Neural progenitor cell (in vitro differentiated cells): Measurements from ENCODE around the gene MTHFSD. TPM values are rescaled to one million over a fixed set of nuclear protein-coding genes. Genes with fewer than 3 reads are reported as not detected.

Experiments
- DNase-seq: peaks from one replicate; pipeline ENCODE4 v3.0.0-alpha.2; 2016; ENCODE audit warnings: low spot score
- H2AFZ ChIP-seq: fragments of 200-600 bp; sonication (generic); replicated peaks from 2 replicates; pipeline ENCODE4 v1.6.1; 2016; ENCODE audit warnings: antibody characterized with exemption
- H3F3A ChIP-seq: fragments of 200-600 bp; sonication (generic); 2 replicates; pipeline ENCODE4 v1.6.1; 2016; ENCODE audit warnings: antibody characterized with exemption, low read depth
- H3K27ac ChIP-seq: fragments of 200-600 bp; sonication (generic); 2 replicates; pipeline ENCODE4 v1.5.1; 2016; ENCODE audit warnings: mild to moderate bottlenecking
- H3K27me3 ChIP-seq: fragments of 200-600 bp; sonication (generic); 2 replicates; pipeline ENCODE4 v1.6.1; 2016; ENCODE audit warnings: mild to moderate bottlenecking, moderate library complexity
- H3K36me3 ChIP-seq: fragments of 200-600 bp; sonication (generic); 2 replicates; pipeline ENCODE4 v1.5.1; 2016
- H3K4me1 ChIP-seq: fragments of 200-600 bp; sonication (generic); 2 replicates; pipeline ENCODE4 v1.6.1; 2016; ENCODE audit warnings: mixed run types
- H3K4me2 ChIP-seq: fragments of 200-600 bp; sonication (generic); 2 replicates; pipeline ENCODE4 v1.6.1; 2016
- H3K4me3 ChIP-seq: fragments of 200-600 bp; sonication (generic); 2 replicates; pipeline ENCODE4 v1.5.1; 2016
- H3K79me2 ChIP-seq: fragments of 200-600 bp; sonication (generic); 2 replicates; pipeline ENCODE4 v1.6.1; 2016; ENCODE audit warnings: low read depth
- H3K9ac ChIP-seq: fragments of 200-600 bp; sonication (generic); 2 replicates; pipeline ENCODE4 v1.6.1; 2016
- H3K9me3 ChIP-seq: fragments of 200-600 bp; sonication (generic); 2 replicates; pipeline ENCODE4 v1.5.1; 2016; ENCODE audit warnings: low read depth
- H4K20me1 ChIP-seq: fragments of 200-600 bp; sonication (generic); 2 replicates; pipeline ENCODE4 v1.6.1; 2016; ENCODE audit warnings: low read depth
- H3K27ac Mint-ChIP-seq: 3 replicates; pipeline ENCODE4 v1.8.0; 2021; ENCODE audit warnings: mixed read lengths
- H3K27me3 Mint-ChIP-seq: 2 replicates; pipeline ENCODE4 v1.8.0; 2022; ENCODE audit warnings: low read depth, mild to moderate bottlenecking, inconsistent platforms, moderate library complexity, mixed read lengths; ENCODE audit not compliant: insufficient read depth
- H3K36me3 Mint-ChIP-seq: 3 replicates; pipeline ENCODE4 v1.8.0; 2021; ENCODE audit warnings: mixed read lengths
- H3K4me1 Mint-ChIP-seq: 3 replicates; pipeline ENCODE4 v1.8.0; 2021; ENCODE audit warnings: mixed read lengths
- H3K4me3 Mint-ChIP-seq: 3 replicates; pipeline ENCODE4 v1.8.0; 2021; ENCODE audit warnings: mild to moderate bottlenecking, moderate library complexity, mixed read lengths
- H3K9me3 Mint-ChIP-seq: 3 replicates; pipeline ENCODE4 v1.8.0; 2020; ENCODE audit warnings: mixed read lengths
- CTCF ChIP-seq: fragments of 200-600 bp; sonication (generic); IDR thresholded peaks from 2 replicates; pipeline ENCODE4 v1.5.1; 2017; ENCODE audit warnings: antibody characterized with exemption, mild to moderate bottlenecking
- EZH2 ChIP-seq: fragments of 200-600 bp; sonication (generic); IDR thresholded peaks from 2 replicates; pipeline ENCODE4 v1.6.1; 2017; ENCODE audit warnings: antibody characterized with exemption, mild to moderate bottlenecking, moderate library complexity
- EZH2phosphoT487 ChIP-seq: fragments of 200-600 bp; sonication (generic); IDR thresholded peaks from 2 replicates; pipeline ENCODE4 v1.6.1; 2017; ENCODE audit warnings: antibody characterized with exemption
- total RNA-seq: library from RNA; depleted of rRNA; stranded (reverse); fragments of >200 nt; gene quantifications from 2 replicates; pipeline ENCODE4 v1.2.3, GENCODE V29; 2015; ENCODE audit warnings: low replicate concordance

The MTHFSD gene
- total RNA-seq, 1 donor from 2014 or later = 17.4 TPM

DNA sequence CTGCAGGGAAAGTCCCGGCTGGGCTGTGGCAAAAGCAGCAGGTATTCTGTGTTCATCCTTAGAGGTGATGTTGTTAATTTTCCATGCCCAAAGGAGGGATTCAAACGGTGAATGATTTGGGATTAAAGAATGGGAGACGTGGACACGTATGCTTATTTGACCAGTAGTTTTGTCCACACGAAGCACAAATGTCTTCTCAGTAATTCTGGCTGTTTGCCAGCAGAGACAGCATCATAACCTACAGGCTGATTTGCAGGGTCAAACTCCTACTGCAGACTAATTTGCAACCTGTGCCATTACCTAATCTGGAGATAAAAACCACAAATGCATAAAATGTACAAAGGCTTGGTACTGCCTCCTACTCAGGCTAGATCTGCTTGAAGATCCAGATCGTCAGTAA is 14.1 kb downstream of the MTHFSD start:
- Mint-ChIP-seq H3K9me3 (no peaks in the 10 kb centered on the region), H3K4me3 (no peak overlapping the region), H3K27me3 (peaks cover 3% of the 10 kb centered on the region), H3K4me1 (peaks cover 15% of the 10 kb centered on the region), H3K27ac (no peak overlapping the region), H3K36me3 (no peaks in the 10 kb centered on the region)
- no peaks in the 10 kb centered on the region for H3K36me3 ChIP-seq
- peaks cover 12% of the 10 kb centered on the region for H4K20me1 ChIP-seq
- H3K4me3 ChIP-seq = no peak overlapping the region
- no peak overlapping the region for H2AFZ ChIP-seq
- TF ChIP-seq EZH2phosphoT487 (no peak), EZH2 (no peak), CTCF (no peak)
- no peak overlapping the region for H3K27ac ChIP-seq
- H3K27me3 ChIP-seq = no peaks in the 10 kb centered on the region
- H3K4me2 ChIP-seq = no peak overlapping the region
- H3K9me3 ChIP-seq = no peaks in the 10 kb centered on the region
- no peaks in the 10 kb centered on the region for H3K4me1 ChIP-seq
- H3K9ac ChIP-seq = no peak overlapping the region
- H3F3A ChIP-seq = no peaks in the 10 kb centered on the region
- DNase-seq = no peak
- no peaks in the 10 kb centered on the region for H3K79me2 ChIP-seq

- no peak for TF ChIP-seq EZH2
- TF ChIP-seq CTCF = no peak
- TF ChIP-seq EZH2phosphoT487 = no peak
- H3K4me1 Mint-ChIP-seq = peaks cover 19% of the 10 kb centered on the region
- H4K20me1 ChIP-seq = peaks cover 12% of the 10 kb centered on the region
- H3K79me2 ChIP-seq = no peaks in the 10 kb centered on the region
- no peak overlapping the region for H3K27ac Mint-ChIP-seq
- H3K9ac ChIP-seq = no peak overlapping the region
- peaks cover 2% of the 10 kb centered on the region for H3K27me3 Mint-ChIP-seq
- H3K4me3 Mint-ChIP-seq = no peak overlapping the region
- H3K36me3 Mint-ChIP-seq = no peaks in the 10 kb centered on the region
- no peaks in the 10 kb centered on the region for H3K9me3 ChIP-seq
- H3F3A ChIP-seq = no peaks in the 10 kb centered on the region
- H3K4me1 ChIP-seq = no peaks in the 10 kb centered on the region
- H3K27ac ChIP-seq = no peak overlapping the region
- no peaks in the 10 kb centered on the region for H3K27me3 ChIP-seq
- no peak overlapping the region for H3K4me3 ChIP-seq
- no peak for DNase-seq
- H3K4me2 ChIP-seq = no peak overlapping the region
- no peaks in the 10 kb centered on the region for H3K36me3 ChIP-seq
- no peak overlapping the region for H2AFZ ChIP-seq
- no peaks in the 10 kb centered on the region for H3K9me3 Mint-ChIP-seq
These were observed 16.7 kb downstream of the MTHFSD start for GRCh38 chr16:86538196-86538780.

DNA sequence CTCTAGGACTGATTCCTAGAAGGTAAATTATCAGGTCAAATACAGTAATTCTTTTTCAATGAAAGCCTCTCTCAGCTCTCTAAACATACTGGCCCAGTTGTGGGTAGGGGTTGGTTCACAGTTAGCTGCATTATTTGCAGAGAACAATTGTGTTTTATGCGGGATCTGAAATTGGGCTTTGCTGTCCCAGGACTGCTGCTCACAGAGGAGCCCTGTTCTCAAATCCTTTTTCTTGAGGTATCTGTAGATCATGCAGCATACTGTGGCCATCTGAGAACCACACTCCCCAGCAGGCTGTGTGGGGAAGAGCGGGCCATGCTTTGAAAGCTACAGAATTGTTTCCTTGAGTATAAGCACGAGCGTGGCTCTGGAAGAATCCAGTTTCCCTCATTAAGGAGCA is 17.5 kb downstream of the MTHFSD start:
- H3K27ac Mint-ChIP-seq = no peak overlapping the region
- peaks cover 16% of the 10 kb centered on the region for H3K4me1 Mint-ChIP-seq
- H3K9me3 Mint-ChIP-seq = no peaks in the 10 kb centered on the region
- no peak overlapping the region for H3K27ac ChIP-seq
- H3K9me3 ChIP-seq = no peaks in the 10 kb centered on the region
- H3K9ac ChIP-seq = no peak overlapping the region
- H3K4me2 ChIP-seq = no peak overlapping the region
- no peaks in the 10 kb centered on the region for H3F3A ChIP-seq
- H3K79me2 ChIP-seq = no peaks in the 10 kb centered on the region
- TF ChIP-seq EZH2phosphoT487 (no peak), EZH2 (no peak), CTCF (no peak)
- H3K4me1 ChIP-seq = no peaks in the 10 kb centered on the region
- no peak for DNase-seq
- peaks cover 2% of the 10 kb centered on the region for H3K27me3 Mint-ChIP-seq
- no peaks in the 10 kb centered on the region for H3K36me3 Mint-ChIP-seq
- no peak overlapping the region for H3K4me3 ChIP-seq
- H2AFZ ChIP-seq = no peak overlapping the region
- no peaks in the 10 kb centered on the region for H3K27me3 ChIP-seq
- peaks cover 5% of the 10 kb centered on the region for H4K20me1 ChIP-seq
- no peak overlapping the region for H3K4me3 Mint-ChIP-seq
- no peaks in the 10 kb centered on the region for H3K36me3 ChIP-seq
